22Rv1 (cell line): ENCODE measurements around the gene ZNF106.

ENCODE experiments used
- H3K27ac ChIP-seq: fragments of 450-650 bp; 2 replicates; pipeline ENCODE4 v1.5.1; 2017
- CTCF ChIP-seq: fragments of 450-650 bp; IDR thresholded peaks from 2 replicates; pipeline ENCODE4 v1.5.1; 2017; ENCODE audit warnings: mild to moderate bottlenecking
- ZFX ChIP-seq: fragments of 450-650 bp; IDR thresholded peaks from 2 replicates; pipeline ENCODE4 v1.6.1; 2017; ENCODE audit warnings: antibody characterized with exemption, borderline replicate concordance

ZNF106 gene

GRCh38 chr15:42474827-42475226 lies 16.1 kb downstream of the ZNF106 start:
- no peak overlapping the region for H3K27ac ChIP-seq
- no peak for TF ChIP-seq CTCF
- TF ChIP-seq ZFX, result no peak

GRCh38 chr15:42471002-42471401 lies 19.9 kb downstream of the ZNF106 start:
- no peak overlapping the region for H3K27ac ChIP-seq
- no peak for TF ChIP-seq CTCF

GRCh38 chr15:42465520-42466259 lies 25.3 kb downstream of the ZNF106 start:
- TF ChIP-seq ZFX (no peak), CTCF (no peak)
- H3K27ac ChIP-seq, result no peak overlapping the region

- no peak overlapping the region for H3K27ac ChIP-seq
- TF ChIP-seq ZFX, result no peak
- no peak for TF ChIP-seq CTCF
Observed at GRCh38 chr15:42461261-42461660, 29.7 kb downstream of the ZNF106 start.

GRCh38 chr15:42457445-42458442 lies 33.2 kb downstream of the ZNF106 start:
- H3K27ac ChIP-seq, result no peak overlapping the region
- TF ChIP-seq CTCF (no peak), ZFX (no peak)

GRCh38 chr15:42456971-42457370 lies 34.0 kb downstream of the ZNF106 start:
- H3K27ac ChIP-seq, result no peak overlapping the region

More at GRCh38 chr15:42456971-42457370, 34.0 kb downstream of the ZNF106 start:
- no peak for TF ChIP-seq ZFX
- no peak for TF ChIP-seq CTCF
